Lower leg skin (tissue), 4 donors: ENCODE measurements around the gene ITSN1. TPM values are rescaled to one million over a fixed set of nuclear protein-coding genes. Genes with fewer than 3 reads are reported as not detected.

Source experiments
- DNase-seq, 2 donors: peaks; one replicate each; pipeline ENCODE4 v3.0.0-alpha.2; 2019; ENCODE audit warnings: low spot score in 2 of 2
- H3K4me3 ChIP-seq: fragments of 200-600 bp; sonication (generic); 2 replicates; pipeline ENCODE4 v1.5.1; 2017; ENCODE audit warnings: mild to moderate bottlenecking, low read depth; ENCODE audit not compliant: poor library complexity, severe bottlenecking
- CTCF ChIP-seq, 3 donors: fragments of 450-650 bp; IDR thresholded peaks; one replicate each; pipeline ENCODE4 v1.5.1; 2016; ENCODE audit warnings: antibody characterized with exemption in 3 of 3, mild to moderate bottlenecking in 3 of 3, moderate library complexity in 2 of 3
- POLR2A ChIP-seq, 2 donors: fragments of 450-650 bp; IDR thresholded peaks; one replicate each; pipeline ENCODE4 v1.6.1; 2016 to 2017; ENCODE audit warnings: antibody characterized with exemption in 2 of 2, mild to moderate bottlenecking in 1 of 2, moderate library complexity in 1 of 2
- WGBS, 2 donors: methylation state at CpG; one replicate each; pipeline ENCODE4 v1.1.5; 2018; 5-methylcytosine and 5-hydroxymethylcytosine counted together
- intact Hi-C: fragments of 100-400 bp; cut with DNase I; formaldehyde crosslinking; loops from one replicate; pipeline ENCODE4 v1.15.0; 2023; ENCODE audit warnings: low total_unique reads
- total RNA-seq, 4 donors: library from RNA; depleted of rRNA; stranded (reverse); fragments of >200 nt; gene quantifications; one replicate each; pipeline ENCODE4 v1.1.0, GENCODE V29; 2016

ITSN1 gene
- total RNA-seq, 4 donors from 2014 or later: 17.4 to 39.5 (median 31.7) TPM

GRCh38 chr21:33731447-33731846 lies 89.1 kb downstream of the ITSN1 start:
- intact Hi-C loops: no loop called here
- TF ChIP-seq POLR2A (IDR thresholded peaks at IDR 0.05) (no peak), CTCF (IDR thresholded peaks at IDR 0.05) (no peak)
- WGBS, 2 donors: 97 to 100% methylated on average over 3 of the region's 3 CpGs
- H3K4me3 ChIP-seq: no peak overlapping the region
- no peak for DNase-seq

- no peak overlapping the region for H3K4me3 ChIP-seq
- intact Hi-C loops: no loop called here
- WGBS, 2 donors: 94 to 96% methylated on average over 3 of the region's 3 CpGs
- no peak for TF ChIP-seq POLR2A (IDR thresholded peaks at IDR 0.05)
- TF ChIP-seq CTCF (IDR thresholded peaks at IDR 0.05): no peak
- DNase-seq: no peak
These were observed 89.7 kb downstream of the ITSN1 start for GRCh38 chr21:33732038-33732437.

GRCh38 chr21:33733601-33734000 lies 91.3 kb downstream of the ITSN1 start:
- TF ChIP-seq POLR2A (IDR thresholded peaks at IDR 0.05) (no peak), CTCF (IDR thresholded peaks at IDR 0.05) (no peak)
- 72 to 78% methylated on average over 2 of the region's 2 CpGs for WGBS, 2 donors

GRCh38 chr21:33734291-33734690 lies 92.0 kb downstream of the ITSN1 start:
- TF ChIP-seq CTCF (IDR thresholded peaks at IDR 0.05): no peak
- intact Hi-C loops: no loop called here

More at GRCh38 chr21:33733601-33734000, 91.3 kb downstream of the ITSN1 start:
- DNase-seq: no peak
- no peak overlapping the region for H3K4me3 ChIP-seq
- intact Hi-C loops: no loop called here

GRCh38 chr21:33734818-33735217 lies 92.5 kb downstream of the ITSN1 start:
- H3K4me3 ChIP-seq: no peak overlapping the region
- no peak for DNase-seq
- 68 to 79% methylated on average over 2 of the region's 2 CpGs for WGBS, 2 donors
- intact Hi-C loops: no loop called here
- no peak for TF ChIP-seq POLR2A (IDR thresholded peaks at IDR 0.05)
- no peak for TF ChIP-seq CTCF (IDR thresholded peaks at IDR 0.05)

More at GRCh38 chr21:33734291-33734690, 92.0 kb downstream of the ITSN1 start:
- 83 to 89% methylated on average over 3 of the region's 3 CpGs for WGBS, 2 donors
- DNase-seq: no peak
- no peak overlapping the region for H3K4me3 ChIP-seq

- H3K4me3 ChIP-seq: no peak overlapping the region
- no peak for TF ChIP-seq CTCF (IDR thresholded peaks at IDR 0.05)
- no peak for TF ChIP-seq POLR2A (IDR thresholded peaks at IDR 0.05)
- intact Hi-C loops: no loop called here
- WGBS, 2 donors: 82 to 84% methylated on average over 3 of the region's 3 CpGs
- no peak for DNase-seq
These were observed 94.3 kb downstream of the ITSN1 start for GRCh38 chr21:33736569-33736968.
